CD4-positive, CD25-positive, alpha-beta regulatory T cell (primary cell): ENCODE results near the gene C10orf53. TPM values are rescaled to one million over a fixed set of nuclear protein-coding genes. Genes with fewer than 3 reads are reported as not detected.

ENCODE experiments used
- ATAC-seq, 2 donors: fragments of 150-1000 bp; cut with Tn5 transposase; one replicate each; pipeline ENCODE4 v1.10.0; 2021; ENCODE audit warnings: low read depth in 2 of 2, moderate number of reproducible peaks in 2 of 2, moderate library complexity in 1 of 2
- DNase-seq, 3 donors: peaks; one replicate each; pipeline versions ENCODE4 v3.0.0 to v3.0.0-alpha.2; 2012 to 2022; ENCODE audit warnings: mixed read lengths in 1 of 3
- H3K27ac ChIP-seq: one replicate; pipeline ENCODE4 v1.7.0; 2013; ENCODE audit warnings: mild to moderate bottlenecking, low read length; ENCODE audit not compliant: insufficient read depth, poor library complexity, severe bottlenecking
- H3K27me3 ChIP-seq: one replicate; pipeline ENCODE4 v1.7.0; 2013; ENCODE audit warnings: low read length; ENCODE audit not compliant: control insufficient read depth, insufficient read depth
- H3K36me3 ChIP-seq: one replicate; pipeline ENCODE4 v1.7.0; 2013; ENCODE audit warnings: mild to moderate bottlenecking, low read length, moderate library complexity; ENCODE audit not compliant: control insufficient read depth, insufficient read depth
- H3K4me1 ChIP-seq: 2 replicates; pipeline ENCODE4 v1.7.0; 2013; ENCODE audit warnings: mild to moderate bottlenecking, low read length; ENCODE audit not compliant: insufficient read depth, control insufficient read depth, poor library complexity, severe bottlenecking
- H3K4me3 ChIP-seq: one replicate; pipeline ENCODE4 v1.7.0; 2013; ENCODE audit warnings: low read depth, mild to moderate bottlenecking, low read length, moderate library complexity
- H3K9me3 ChIP-seq, 2 experiments: 1 replicate in 1 of 2; 2 replicates in 1 of 2; pipeline ENCODE4 v1.7.0; 2013; ENCODE audit warnings: low read length in 2 of 2, mild to moderate bottlenecking in 1 of 2, moderate library complexity in 1 of 2; ENCODE audit not compliant: control insufficient read depth in 2 of 2
- H3K27ac Mint-ChIP-seq, 3 donors: one replicate each; pipeline ENCODE4 v1.8.0; 2020 to 2022; ENCODE audit warnings: mild to moderate bottlenecking in 3 of 3, mixed read lengths in 3 of 3, moderate library complexity in 2 of 3
- H3K27me3 Mint-ChIP-seq: one replicate; pipeline ENCODE4 v1.8.0; 2022; ENCODE audit warnings: mild to moderate bottlenecking, mixed read lengths
- H3K36me3 Mint-ChIP-seq: one replicate; pipeline ENCODE4 v1.8.0; 2020; ENCODE audit warnings: mixed read lengths
- H3K4me1 Mint-ChIP-seq, 4 donors: one replicate each; pipeline ENCODE4 v1.8.0; 2020 to 2022; ENCODE audit warnings: mixed read lengths in 4 of 4, mild to moderate bottlenecking in 1 of 4
- H3K4me3 Mint-ChIP-seq, 4 donors: one replicate each; pipeline ENCODE4 v1.8.0; 2020 to 2022; ENCODE audit warnings: mild to moderate bottlenecking in 4 of 4, mixed read lengths in 4 of 4, moderate library complexity in 3 of 4
- H3K9me3 Mint-ChIP-seq, 7 donors: one replicate each; pipeline ENCODE4 v1.8.0; 2020 to 2022; ENCODE audit warnings: mixed read lengths in 7 of 7, mild to moderate bottlenecking in 3 of 7, moderate library complexity in 2 of 7
- polyA plus RNA-seq, 4 donors: library from polyadenylated mRNA; unstranded; fragments of 300-500 nt; fragmentation: Illumina TruSeq; gene quantifications; one replicate each; pipeline ENCODE4 v1.2.3, GENCODE V29; 2021
- total RNA-seq: library from RNA; stranded (reverse); gene quantifications from one replicate; pipeline ENCODE4 v1.2.3, GENCODE V29; 2022

The C10orf53 gene
- total and polyA plus RNA-seq, 5 donors from 2014 or later, result not detected

GRCh38 chr10:49650724-49651034, 28.8 kb upstream of the C10orf53 start:
- H3K27ac Mint-ChIP-seq, result no peak overlapping the region
- no peaks in the 10 kb centered on the region for H3K4me1 ChIP-seq
- H3K4me3 Mint-ChIP-seq, result no peak overlapping the region

GRCh38 chr10:49651039-49651835, 28.2 kb upstream of the C10orf53 start:
- H3K27ac ChIP-seq, result no peak overlapping the region
- Mint-ChIP-seq H3K4me1 (peaks cover 0 to 3% (median 0%) of the 10 kb centered on the region in 4 donors), H3K27me3 (peaks cover 4% of the 10 kb centered on the region), H3K27ac (peak overlapping the region in 1 of 3 donors; percentile 86), H3K9me3 (peaks cover 0 to 2% (median 0%) of the 10 kb centered on the region in 7 donors), H3K4me3 (no peak overlapping the region), H3K36me3 (no peaks in the 10 kb centered on the region)
- DNase-seq, result no peak
- no peaks in the 10 kb centered on the region for H3K27me3 ChIP-seq
- H3K4me1 ChIP-seq, result no peaks in the 10 kb centered on the region
- no peak overlapping the region for H3K4me3 ChIP-seq
- no peaks in the 10 kb centered on the region for H3K36me3 ChIP-seq
- ATAC-seq, result no peak
- no peaks in the 10 kb centered on the region for H3K9me3 ChIP-seq

More at GRCh38 chr10:49650724-49651034, 28.8 kb upstream of the C10orf53 start:
- Mint-ChIP-seq H3K27me3 (peaks cover 4% of the 10 kb centered on the region), H3K36me3 (no peaks in the 10 kb centered on the region), H3K4me1 (peaks cover 0 to 3% (median 0%) of the 10 kb centered on the region in 4 donors), H3K9me3 (peaks cover 0 to 2% (median 0%) of the 10 kb centered on the region in 7 donors)
- no peak overlapping the region for H3K4me3 ChIP-seq
- DNase-seq (no peak), ATAC-seq (no peak)
- H3K27ac ChIP-seq, result no peak overlapping the region
- no peaks in the 10 kb centered on the region for H3K27me3 ChIP-seq
- H3K36me3 ChIP-seq, result no peaks in the 10 kb centered on the region
- no peaks in the 10 kb centered on the region for H3K9me3 ChIP-seq

- Histone ChIP-seq H3K27me3 (no peaks in the 10 kb centered on the region), H3K27ac (no peak overlapping the region), H3K9me3 (no peaks in the 10 kb centered on the region), H3K4me3 (no peak overlapping the region), H3K36me3 (no peaks in the 10 kb centered on the region), H3K4me1 (no peaks in the 10 kb centered on the region)
- Mint-ChIP-seq H3K4me1 (peaks cover 0 to 3% (median 0%) of the 10 kb centered on the region in 4 donors), H3K27ac (peak overlapping the region in 1 of 3 donors; percentile 86), H3K36me3 (no peaks in the 10 kb centered on the region), H3K27me3 (peaks cover 4% of the 10 kb centered on the region), H3K4me3 (no peak overlapping the region), H3K9me3 (peaks cover 0 to 2% (median 0%) of the 10 kb centered on the region in 7 donors)
- DNase-seq (no peak), ATAC-seq (no peak)
Measured at GRCh38 chr10:49651917-49652316, 27.5 kb upstream of the C10orf53 start.

GRCh38 chr10:49652421-49653272, 26.8 kb upstream of the C10orf53 start:
- H3K4me1 Mint-ChIP-seq, result peaks cover 0 to 3% (median 0%) of the 10 kb centered on the region in 4 donors
- peaks cover 0 to 5% (median 0%) of the 10 kb centered on the region in 7 donors for H3K9me3 Mint-ChIP-seq
- H3K4me3 ChIP-seq, result no peak overlapping the region
- H3K36me3 Mint-ChIP-seq, result no peaks in the 10 kb centered on the region
- no peaks in the 10 kb centered on the region for H3K27me3 ChIP-seq
- DNase-seq, result no peak
- no peaks in the 10 kb centered on the region for H3K36me3 ChIP-seq
- H3K4me1 ChIP-seq, result no peaks in the 10 kb centered on the region
- H3K27me3 Mint-ChIP-seq, result peaks cover 4% of the 10 kb centered on the region
- no peaks in the 10 kb centered on the region for H3K9me3 ChIP-seq
- no peak overlapping the region for H3K4me3 Mint-ChIP-seq
- no peak for ATAC-seq
- H3K27ac ChIP-seq, result no peak overlapping the region
- H3K27ac Mint-ChIP-seq, result no peak overlapping the region

GRCh38 chr10:49653273-49653929, 26.1 kb upstream of the C10orf53 start:
- H3K9me3 Mint-ChIP-seq, result peaks cover 0 to 6% (median 0%) of the 10 kb centered on the region in 7 donors
- H3K27me3 Mint-ChIP-seq, result peaks cover 4% of the 10 kb centered on the region
- H3K4me1 Mint-ChIP-seq, result peaks cover 0 to 3% (median 0%) of the 10 kb centered on the region in 4 donors
- Histone ChIP-seq H3K4me1 (no peaks in the 10 kb centered on the region), H3K36me3 (no peaks in the 10 kb centered on the region), H3K27ac (no peak overlapping the region), H3K9me3 (no peaks in the 10 kb centered on the region), H3K4me3 (no peak overlapping the region), H3K27me3 (no peaks in the 10 kb centered on the region)
- DNase-seq (no peak), ATAC-seq (no peak)
- no peak overlapping the region for H3K27ac Mint-ChIP-seq
- no peak overlapping the region for H3K4me3 Mint-ChIP-seq
- no peaks in the 10 kb centered on the region for H3K36me3 Mint-ChIP-seq

- Mint-ChIP-seq H3K9me3 (peaks cover 0 to 8% (median 5%) of the 10 kb centered on the region in 7 donors), H3K4me1 (peaks cover 0 to 3% (median 0%) of the 10 kb centered on the region in 4 donors), H3K36me3 (peaks cover 2% of the 10 kb centered on the region), H3K27me3 (peaks cover 4% of the 10 kb centered on the region), H3K4me3 (no peak overlapping the region), H3K27ac (no peak overlapping the region)
- no peaks in the 10 kb centered on the region for H3K36me3 ChIP-seq
- H3K9me3 ChIP-seq, result peaks cover 0 to 3% of the 10 kb centered on the region in 2 experiments
- H3K4me3 ChIP-seq, result no peak overlapping the region
- no peak overlapping the region for H3K27ac ChIP-seq
- H3K27me3 ChIP-seq, result no peaks in the 10 kb centered on the region
- no peak for DNase-seq
- no peak for ATAC-seq
- H3K4me1 ChIP-seq, result no peaks in the 10 kb centered on the region
Measured at GRCh38 chr10:49654036-49654693, 25.3 kb upstream of the C10orf53 start.

- peaks cover 0 to 14% (median 5%) of the 10 kb centered on the region in 7 donors for H3K9me3 Mint-ChIP-seq
- H3K4me3 ChIP-seq, result no peak overlapping the region
- H3K36me3 ChIP-seq, result no peaks in the 10 kb centered on the region
- DNase-seq, result no peak
- no peak overlapping the region for H3K4me3 Mint-ChIP-seq
- H3K36me3 Mint-ChIP-seq, result peaks cover 5% of the 10 kb centered on the region
- H3K4me1 Mint-ChIP-seq, result peaks cover 0 to 3% (median 0%) of the 10 kb centered on the region in 4 donors
- H3K9me3 ChIP-seq, result peaks cover 0 to 5% of the 10 kb centered on the region in 2 experiments
- H3K27me3 Mint-ChIP-seq, result peaks cover 4% of the 10 kb centered on the region
- H3K27me3 ChIP-seq, result no peaks in the 10 kb centered on the region
- H3K4me1 ChIP-seq, result no peaks in the 10 kb centered on the region
- no peak overlapping the region for H3K27ac Mint-ChIP-seq
- no peak for ATAC-seq
- no peak overlapping the region for H3K27ac ChIP-seq
Measured at GRCh38 chr10:49655099-49655498, 24.4 kb upstream of the C10orf53 start.
